ENCODE results near the gene LONP2. TPM values are rescaled to one million over a fixed set of nuclear protein-coding genes. Genes with fewer than 3 reads are reported as not detected.

The LONP2 gene
- total and polyA plus RNA-seq, 2 of the 13 experiments (the other 11 are each of a cell fraction or from before 2014, with no cell fraction given), result 39.2 to 63.3 TPM

- no peak overlapping the region for H2AFZ ChIP-seq (ENCODE audit: low read length)
- peaks cover 19 to 66% of the 10 kb centered on the region in 2 experiments for H3K36me3 ChIP-seq (replicated peaks in 1 of 2; ENCODE audit: control insufficient read depth in 1 of 2, insufficient read depth in 2 of 2, low read length in 2 of 2)
- TF ChIP-seq ZFP37 (CRISPR knock-in tag; IDR thresholded peaks at IDR 0.05; ENCODE audit: borderline replicate concordance), result no peak
- no peak for TF ChIP-seq ZNF17 (CRISPR knock-in tag; IDR thresholded peaks at IDR 0.05)
- no peak for TF ChIP-seq TRIM24 (CRISPR knock-in tag; IDR thresholded peaks at IDR 0.05)
- TF ChIP-seq SKI (IDR thresholded peaks at IDR 0.05; ENCODE audit: partially characterized antibody), result no peak
- no peak for TF ChIP-seq ZBTB44 (CRISPR knock-in tag; IDR thresholded peaks at IDR 0.05)
- TF ChIP-seq, protein P1, sequence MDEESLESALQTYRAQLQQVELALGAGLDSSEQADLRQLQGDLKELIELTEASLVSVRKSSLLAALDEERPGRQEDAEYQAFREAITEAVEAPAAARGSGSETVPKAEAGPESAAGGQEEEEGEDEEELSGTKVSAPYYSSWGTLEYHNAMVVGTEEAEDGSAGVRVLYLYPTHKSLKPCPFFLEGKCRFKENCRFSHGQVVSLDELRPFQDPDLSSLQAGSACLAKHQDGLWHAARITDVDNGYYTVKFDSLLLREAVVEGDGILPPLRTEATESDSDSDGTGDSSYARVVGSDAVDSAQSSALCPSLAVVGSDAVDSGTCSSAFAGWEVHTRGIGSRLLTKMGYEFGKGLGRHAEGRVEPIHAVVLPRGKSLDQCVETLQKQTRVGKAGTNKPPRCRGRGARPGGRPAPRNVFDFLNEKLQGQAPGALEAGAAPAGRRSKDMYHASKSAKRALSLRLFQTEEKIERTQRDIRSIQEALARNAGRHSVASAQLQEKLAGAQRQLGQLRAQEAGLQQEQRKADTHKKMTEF (CRISPR knock-in tag; IDR thresholded peaks at IDR 0.05), result no peak
- no peak for TF ChIP-seq ZNF12 (CRISPR knock-in tag; IDR thresholded peaks at IDR 0.05)
- TF ChIP-seq FOXP4 (CRISPR knock-in tag; IDR thresholded peaks at IDR 0.05), result no peak
- no peak for TF ChIP-seq HMGXB3 (CRISPR knock-in tag; IDR thresholded peaks at IDR 0.05; ENCODE audit: borderline replicate concordance)
- no peak for TF ChIP-seq ZNF33A (CRISPR knock-in tag; IDR thresholded peaks at IDR 0.05; ENCODE audit: borderline replicate concordance)
- WGBS (ENCODE audit: low lambda C conversion rate), result 94% methylated on average over 1 of the region's 1 CpG
- no peak overlapping the region for H3K4me3 ChIP-seq (replicated peaks in 1 of 3; ENCODE audit: insufficient read depth in 1 of 3, low read depth in 2 of 3, low read length in 3 of 3)
- FAIRE-seq, result no peak
- no peak for ATAC-seq
- H3K27me3 ChIP-seq (ENCODE audit: control insufficient read depth in 1 of 2, insufficient read depth in 2 of 2, low read length in 2 of 2), result no peaks in the 10 kb centered on the region
- POLR2A ChIA-PET, result no interaction called here
- CTCF ChIA-PET (ENCODE audit: low intra/inter-chr PET ratio, low total read pairs), result no interaction called here
- DNase-seq (ENCODE audit: low spot score), result no peak
- in situ Hi-C loops (cut with HindIII; ENCODE audit: extremely low pct_ligation_motif_present, low pct_unique_long_range_greater_than_20kb) (no loop called here), intact Hi-C loops (cut with micrococcal nuclease; ENCODE audit: unreplicated experiment) (no loop called here)
- no peaks in the 10 kb centered on the region for H3K4me1 ChIP-seq (ENCODE audit: insufficient read depth, low read length)
- no TSS peak for BruUV-seq (replicated peaks)
- H3K4me2 ChIP-seq (ENCODE audit: low read depth, low read length), result no peak overlapping the region
- no peak overlapping the region for H3K27ac ChIP-seq (ENCODE audit: extremely low read length, insufficient read depth, low read length)
- no peak overlapping the region for H3K9ac ChIP-seq (ENCODE audit: insufficient read depth, low read depth, low read length)
- no peaks in the 10 kb centered on the region for H4K20me1 ChIP-seq (ENCODE audit: insufficient read depth, low read length)
- H3K79me2 ChIP-seq (ENCODE audit: insufficient read depth, low read length), result no peaks in the 10 kb centered on the region
- no peaks in the 10 kb centered on the region for H3K9me3 ChIP-seq (ENCODE audit: low read length)
These were observed 96.0 kb downstream of the LONP2 start for GRCh38 chr16:48340054-48340453.
